GM12801 (cell line): ENCODE measurements around the gene NAV2.

ENCODE experiments used
- CTCF ChIP-seq: IDR thresholded peaks from one replicate; pipeline ENCODE4 v1.5.1; 2011; ENCODE audit warnings: control low read depth; ENCODE audit not compliant: insufficient read length; ENCODE audit errors: extremely low read depth

Gene NAV2

GRCh38 chr11:19952116-19952605 is 239.5 kb downstream of the NAV2 start:
- TF ChIP-seq CTCF, result no peak

GRCh38 chr11:19952911-19953310 is 240.3 kb downstream of the NAV2 start:
- no peak for TF ChIP-seq CTCF

GRCh38 chr11:19953336-19953735 is 240.7 kb downstream of the NAV2 start:
- no peak for TF ChIP-seq CTCF

- no peak for TF ChIP-seq CTCF
Observed at GRCh38 chr11:19953909-19954308, 241.3 kb downstream of the NAV2 start.

GRCh38 chr11:19954899-19955298 is 242.3 kb downstream of the NAV2 start:
- TF ChIP-seq CTCF, result no peak

- TF ChIP-seq CTCF, result no peak
Observed at GRCh38 chr11:19955660-19956059, 243.0 kb downstream of the NAV2 start.

- TF ChIP-seq CTCF, result no peak
Observed at GRCh38 chr11:19956228-19956627, 243.6 kb downstream of the NAV2 start.
